Measurements from ENCODE around the gene DLGAP1.
A peak's percentile ranks its signal among the peaks of the same experiment; 100 is the strongest.
"Not testable (repeated sequence)": the region's sequence is repeated elsewhere in the genome, so short reads cannot be mapped to it uniquely, and the experiment has no call there.

The DLGAP1 gene

DNA sequence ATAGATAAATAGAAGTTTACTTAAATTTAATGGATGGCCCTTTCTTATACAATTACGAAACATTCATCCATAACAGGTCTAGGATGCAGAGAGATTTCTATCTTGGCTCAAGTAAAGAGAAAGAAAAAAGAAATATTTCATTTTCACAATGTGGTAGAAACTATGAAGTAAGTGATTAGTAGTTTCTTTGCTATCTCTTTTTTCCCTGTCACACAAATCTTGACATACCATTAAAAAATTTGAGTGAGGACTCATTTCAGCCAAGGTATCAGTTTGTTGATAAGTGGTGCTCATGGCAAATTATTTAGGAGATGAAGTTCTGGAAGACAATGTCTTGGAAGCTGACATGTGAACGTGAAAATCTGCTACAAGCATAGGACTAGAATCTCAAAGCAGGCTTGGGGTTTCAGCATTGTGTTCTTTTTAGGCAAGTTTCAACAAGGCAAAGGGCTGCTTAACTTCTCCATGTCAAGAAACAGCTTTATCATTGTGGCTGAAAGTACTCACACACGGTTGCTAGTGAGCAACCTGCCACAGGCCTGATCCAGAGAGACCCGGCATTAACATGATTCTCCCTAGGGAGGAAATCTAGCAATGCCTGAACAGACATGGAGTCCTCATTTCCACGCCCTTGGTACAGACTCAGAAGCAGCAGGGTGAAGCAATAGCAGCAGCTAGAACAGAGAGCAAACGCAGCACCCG is 414.6 kb downstream of the DLGAP1 start:
- Histone ChIP-seq H3K9me3 (ENCODE audit: control insufficient read depth, insufficient read depth, low read length) (no peaks in the 10 kb centered on the region), H3K27me3 (ENCODE audit: control insufficient read depth, insufficient read depth, low read length) (no peaks in the 10 kb centered on the region), H3K9ac (ENCODE audit: low read depth, low read length) (no peak overlapping the region), H3K27ac (ENCODE audit: low read depth, low read length) (no peak overlapping the region), H3K4me3 (ENCODE audit: low read depth, low read length) (no peak overlapping the region), H3K4me1 (ENCODE audit: control insufficient read depth, insufficient read depth, low read length) (no peaks in the 10 kb centered on the region; the same call in 1 of the 2 replicates), H3K36me3 (ENCODE audit: control insufficient read depth, insufficient read depth, low read length) (no peaks in the 10 kb centered on the region)

DNA sequence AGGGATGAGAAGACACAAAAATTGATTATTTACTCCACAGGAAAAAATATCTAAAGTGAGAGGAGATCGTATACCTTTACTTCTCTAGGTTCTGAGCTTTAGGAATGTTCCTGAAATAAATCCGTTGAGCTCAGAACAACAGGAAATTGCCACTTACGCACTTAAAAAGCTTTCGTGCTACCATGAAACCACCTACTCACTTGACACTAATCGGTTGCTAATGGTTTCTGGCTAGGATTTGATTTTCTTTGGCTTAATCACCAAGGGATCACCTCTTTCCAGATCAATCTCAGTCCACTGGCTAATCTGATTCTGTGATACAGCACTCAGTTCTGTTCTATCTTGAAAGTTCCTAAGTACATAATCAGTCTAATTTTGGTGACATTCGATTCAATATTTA is 419.6 kb downstream of the DLGAP1 start:
- Histone ChIP-seq H3K4me3 (ENCODE audit: low read depth, low read length) (no peak overlapping the region), H3K9me3 (ENCODE audit: control insufficient read depth, insufficient read depth, low read length) (no peaks in the 10 kb centered on the region), H3K27me3 (ENCODE audit: control insufficient read depth, insufficient read depth, low read length) (no peaks in the 10 kb centered on the region), H3K36me3 (ENCODE audit: control insufficient read depth, insufficient read depth, low read length) (no peaks in the 10 kb centered on the region), H3K4me1 (ENCODE audit: control insufficient read depth, insufficient read depth, low read length) (peaks cover 9% of the 10 kb centered on the region; the same call in 1 of the 2 replicates), H3K27ac (ENCODE audit: low read depth, low read length) (no peak overlapping the region), H3K9ac (ENCODE audit: low read depth, low read length) (no peak overlapping the region)

DNA sequence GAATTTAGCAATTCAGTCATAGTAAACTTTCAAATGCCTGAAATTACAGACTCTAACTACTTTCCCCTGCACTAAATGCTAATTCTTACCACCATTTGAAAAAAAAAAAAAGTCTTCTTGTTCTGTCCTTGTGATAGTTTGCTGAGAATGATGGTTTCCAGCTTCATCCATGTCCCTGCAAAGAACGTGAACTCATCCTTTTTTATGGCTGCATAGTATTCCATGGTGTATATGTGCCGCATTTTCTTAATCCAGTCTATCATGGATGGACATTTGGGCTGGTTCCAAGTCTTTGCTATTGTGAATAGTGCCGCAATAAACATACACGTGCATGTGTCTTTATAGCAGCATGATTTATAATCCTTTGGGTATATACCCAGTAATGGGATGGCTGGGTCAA is 420.3 kb downstream of the DLGAP1 start:
- not testable (repeated sequence) for H3K36me3 ChIP-seq (ENCODE audit: control insufficient read depth, insufficient read depth, low read length); H3K4me1 ChIP-seq (ENCODE audit: control insufficient read depth, insufficient read depth, low read length); H3K27me3 ChIP-seq (ENCODE audit: control insufficient read depth, insufficient read depth, low read length); H3K4me3 ChIP-seq (ENCODE audit: low read depth, low read length); H3K27ac ChIP-seq (ENCODE audit: low read depth, low read length); H3K9me3 ChIP-seq (ENCODE audit: control insufficient read depth, insufficient read depth, low read length); H3K9ac ChIP-seq (ENCODE audit: low read depth, low read length)

DNA sequence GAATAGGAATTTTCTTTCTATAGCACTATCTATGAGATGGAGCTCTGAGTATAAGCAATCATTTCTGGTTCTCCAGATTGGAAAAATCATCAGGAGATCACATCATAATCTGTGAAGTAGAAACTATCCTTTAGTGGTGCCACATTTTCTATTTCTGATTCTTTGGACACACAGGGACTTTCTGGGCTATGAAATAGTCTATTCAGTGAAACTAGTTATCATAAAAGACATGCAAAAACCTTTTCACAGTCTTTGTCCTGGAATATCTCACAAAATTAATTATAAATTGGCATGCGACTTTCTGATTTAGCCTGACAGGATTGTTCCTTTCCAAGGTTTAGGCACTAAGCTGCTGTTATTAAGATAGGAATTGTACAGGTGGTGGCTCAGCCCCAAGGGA is 428.6 kb downstream of the DLGAP1 start:
- Histone ChIP-seq H3K27me3 (ENCODE audit: control insufficient read depth, insufficient read depth, low read length) (no peaks in the 10 kb centered on the region), H3K9ac (ENCODE audit: low read depth, low read length) (no peak overlapping the region), H3K4me1 (ENCODE audit: control insufficient read depth, insufficient read depth, low read length) (peaks cover 11% of the 10 kb centered on the region), H3K36me3 (ENCODE audit: control insufficient read depth, insufficient read depth, low read length) (0 out of 2 replicates have a peak, but pooled peaks cover 4% of the 10 kb centered on the region), H3K27ac (ENCODE audit: low read depth, low read length) (no peak overlapping the region), H3K4me3 (ENCODE audit: low read depth, low read length) (no peak overlapping the region), H3K9me3 (ENCODE audit: control insufficient read depth, insufficient read depth, low read length) (no peaks in the 10 kb centered on the region)

DNA sequence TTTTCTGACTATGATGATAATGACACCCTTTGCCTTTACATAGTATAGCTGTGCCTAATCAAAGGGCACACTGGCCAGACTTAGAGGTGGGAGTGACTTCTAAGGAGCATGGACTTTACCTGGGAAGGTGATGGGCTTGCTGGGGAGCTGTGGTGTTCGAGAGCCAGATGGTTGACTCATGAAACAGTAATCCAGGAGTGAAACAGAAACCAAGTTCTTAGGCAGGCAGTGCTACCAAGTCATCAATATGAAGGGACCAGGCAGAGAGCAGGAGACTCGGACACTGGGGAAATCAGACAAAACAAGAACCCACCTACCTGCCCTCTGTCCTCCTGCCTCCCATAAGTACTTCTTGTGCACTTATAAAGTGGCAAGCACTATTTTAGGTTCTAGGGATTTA is 430.4 kb downstream of the DLGAP1 start:
- H3K27me3 ChIP-seq (ENCODE audit: control insufficient read depth, insufficient read depth, low read length) = no peaks in the 10 kb centered on the region

GRCh38 chr18:4022749-4023148 is 432.4 kb downstream of the DLGAP1 start:
- not testable (repeated sequence) for H3K9me3 ChIP-seq (ENCODE audit: control insufficient read depth, insufficient read depth, low read length); H3K36me3 ChIP-seq (ENCODE audit: control insufficient read depth, insufficient read depth, low read length); H3K27me3 ChIP-seq (ENCODE audit: control insufficient read depth, insufficient read depth, low read length); H3K27ac ChIP-seq (ENCODE audit: low read depth, low read length); H3K4me3 ChIP-seq (ENCODE audit: low read depth, low read length); H3K9ac ChIP-seq (ENCODE audit: low read depth, low read length)
- peaks cover 30% of the 10 kb centered on the region for H3K4me1 ChIP-seq (ENCODE audit: control insufficient read depth, insufficient read depth, low read length)

More for the DNA sequence above, 430.4 kb downstream of the DLGAP1 start:
- no peaks in the 10 kb centered on the region for H3K9me3 ChIP-seq (ENCODE audit: control insufficient read depth, insufficient read depth, low read length)
- no peak overlapping the region for H3K4me3 ChIP-seq (ENCODE audit: low read depth, low read length)
- H3K9ac ChIP-seq (ENCODE audit: low read depth, low read length) = no peak overlapping the region
- H3K4me1 ChIP-seq (ENCODE audit: control insufficient read depth, insufficient read depth, low read length) = peaks cover 25% of the 10 kb centered on the region
- H3K36me3 ChIP-seq (ENCODE audit: control insufficient read depth, insufficient read depth, low read length) = 0 out of 2 replicates have a peak, but pooled peaks cover 4% of the 10 kb centered on the region
- H3K27ac ChIP-seq (ENCODE audit: low read depth, low read length) = no peak overlapping the region

DNA sequence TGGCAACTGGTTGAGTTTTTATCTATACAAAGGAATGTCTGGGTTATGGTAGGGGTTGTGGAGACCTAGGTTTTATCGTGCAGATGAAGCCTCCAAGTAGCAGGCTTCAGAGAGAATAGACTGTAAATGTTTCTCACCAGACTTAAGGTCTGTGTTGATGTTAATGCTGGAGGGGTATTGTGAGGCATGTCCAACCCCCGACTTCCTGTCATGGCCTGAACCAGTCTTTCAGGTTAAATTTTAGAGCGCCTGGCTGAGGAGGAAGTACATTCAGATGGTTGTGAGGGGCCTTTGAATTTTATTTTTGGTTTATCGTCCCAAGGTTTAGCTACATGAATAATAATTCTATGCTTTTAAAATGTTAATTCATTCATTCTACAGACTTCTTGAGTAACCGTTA is 435.1 kb downstream of the DLGAP1 start:
- H3K27ac ChIP-seq (ENCODE audit: low read depth, low read length) = peak overlapping the region; percentile 48
- peaks cover 34% of the 10 kb centered on the region for H3K4me1 ChIP-seq (ENCODE audit: control insufficient read depth, insufficient read depth, low read length)
- no peaks in the 10 kb centered on the region for H3K27me3 ChIP-seq (ENCODE audit: control insufficient read depth, insufficient read depth, low read length)
- no peak overlapping the region for H3K4me3 ChIP-seq (ENCODE audit: low read depth, low read length)
- H3K9me3 ChIP-seq (ENCODE audit: control insufficient read depth, insufficient read depth, low read length) = no peaks in the 10 kb centered on the region
- 0 out of 2 replicates have a peak, but pooled peaks cover 4% of the 10 kb centered on the region for H3K36me3 ChIP-seq (ENCODE audit: control insufficient read depth, insufficient read depth, low read length)
- no peak overlapping the region for H3K9ac ChIP-seq (ENCODE audit: low read depth, low read length)

GRCh38 chr18:4017480-4017879 is 437.6 kb downstream of the DLGAP1 start:
- H3K9me3 ChIP-seq (ENCODE audit: control insufficient read depth, insufficient read depth, low read length) = no peaks in the 10 kb centered on the region
- no peak overlapping the region for H3K4me3 ChIP-seq (ENCODE audit: low read depth, low read length)
- no peaks in the 10 kb centered on the region for H3K36me3 ChIP-seq (ENCODE audit: control insufficient read depth, insufficient read depth, low read length)
- peaks cover 34% of the 10 kb centered on the region for H3K4me1 ChIP-seq (ENCODE audit: control insufficient read depth, insufficient read depth, low read length)
- H3K27me3 ChIP-seq (ENCODE audit: control insufficient read depth, insufficient read depth, low read length) = no peaks in the 10 kb centered on the region
- no peak overlapping the region for H3K9ac ChIP-seq (ENCODE audit: low read depth, low read length)
- peak overlapping the region; percentile 22 for H3K27ac ChIP-seq (ENCODE audit: low read depth, low read length)

DNA sequence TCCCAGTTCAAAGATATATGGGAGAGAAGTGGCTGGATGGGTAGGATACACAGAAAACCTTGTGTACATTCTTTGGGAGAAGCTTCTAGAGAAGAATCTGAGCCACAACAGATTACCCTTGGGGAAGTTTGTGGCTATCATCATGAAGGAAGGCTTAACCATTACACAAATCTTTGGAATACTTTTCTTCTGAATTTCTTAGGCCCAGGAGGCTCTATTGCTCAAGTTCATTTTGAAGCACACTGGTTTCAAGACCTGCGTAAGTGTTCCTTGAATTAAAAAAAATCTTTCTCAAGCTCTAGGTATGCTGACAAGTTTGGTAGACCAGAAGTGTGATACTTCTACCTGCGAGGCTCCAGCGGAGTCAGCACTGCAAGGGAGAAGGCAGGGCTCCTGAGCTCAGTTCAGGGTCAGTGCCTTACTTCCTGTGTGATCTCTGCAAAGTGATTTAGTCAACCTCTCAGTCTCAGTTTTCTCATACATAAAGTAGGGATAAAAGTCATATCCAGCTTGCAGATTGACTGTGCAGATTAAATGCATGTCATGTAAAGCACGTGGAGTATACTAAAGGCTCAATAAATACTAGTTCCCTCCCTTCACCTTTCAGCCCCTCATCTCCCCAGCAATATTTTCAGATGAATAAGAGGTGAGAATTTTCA is 438.6 kb downstream of the DLGAP1 start:
- Histone ChIP-seq H3K4me1 (ENCODE audit: control insufficient read depth, insufficient read depth, low read length) (peaks cover 34% of the 10 kb centered on the region), H3K9ac (ENCODE audit: low read depth, low read length) (no peak overlapping the region), H3K36me3 (ENCODE audit: control insufficient read depth, insufficient read depth, low read length) (no peaks in the 10 kb centered on the region), H3K9me3 (ENCODE audit: control insufficient read depth, insufficient read depth, low read length) (no peaks in the 10 kb centered on the region), H3K27ac (ENCODE audit: low read depth, low read length) (no peak overlapping the region), H3K4me3 (ENCODE audit: low read depth, low read length) (no peak overlapping the region), H3K27me3 (ENCODE audit: control insufficient read depth, insufficient read depth, low read length) (no peaks in the 10 kb centered on the region)

GRCh38 chr18:4007846-4008245 is 447.3 kb downstream of the DLGAP1 start:
- Histone ChIP-seq H3K4me3 (ENCODE audit: low read depth, low read length) (no peak overlapping the region), H3K36me3 (ENCODE audit: control insufficient read depth, insufficient read depth, low read length) (no peaks in the 10 kb centered on the region), H3K27me3 (ENCODE audit: control insufficient read depth, insufficient read depth, low read length) (no peaks in the 10 kb centered on the region), H3K4me1 (ENCODE audit: control insufficient read depth, insufficient read depth, low read length) (peaks cover 9% of the 10 kb centered on the region; the same call in 1 of the 2 replicates), H3K27ac (ENCODE audit: low read depth, low read length) (no peak overlapping the region), H3K9me3 (ENCODE audit: control insufficient read depth, insufficient read depth, low read length) (no peaks in the 10 kb centered on the region), H3K9ac (ENCODE audit: low read depth, low read length) (no peak overlapping the region)

DNA sequence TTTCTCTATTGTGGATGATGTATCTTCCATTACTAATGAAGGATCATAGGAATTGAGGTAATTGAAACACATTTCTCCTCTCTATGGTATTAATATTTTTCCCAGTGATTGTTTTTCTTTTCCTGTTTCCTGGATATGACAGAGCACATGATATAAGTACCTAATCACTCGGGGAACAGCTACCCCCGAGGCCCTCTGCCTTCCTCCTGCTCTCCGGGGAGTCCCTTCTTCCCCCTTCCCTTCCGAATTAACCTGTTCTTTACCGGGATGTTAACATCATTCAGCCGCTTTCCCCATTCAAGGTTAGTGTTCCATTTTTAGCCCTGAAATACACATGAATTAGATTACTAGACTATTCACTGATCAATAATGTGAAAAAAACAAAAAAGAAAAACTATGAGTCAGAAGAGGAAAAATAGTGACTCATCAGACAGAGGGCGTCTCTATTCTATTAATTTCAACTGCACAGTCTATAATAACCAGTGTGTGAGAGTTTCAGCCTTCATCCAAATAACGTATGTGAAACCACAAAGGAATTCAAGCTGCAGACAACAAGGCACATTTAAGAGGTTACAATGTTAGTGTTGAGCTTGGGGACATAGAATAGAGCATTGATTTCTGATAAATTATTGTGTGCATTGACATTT is 450.8 kb downstream of the DLGAP1 start:
- Histone ChIP-seq H3K27me3 (ENCODE audit: control insufficient read depth, insufficient read depth, low read length) (no peaks in the 10 kb centered on the region), H3K36me3 (ENCODE audit: control insufficient read depth, insufficient read depth, low read length) (no peaks in the 10 kb centered on the region), H3K4me1 (ENCODE audit: control insufficient read depth, insufficient read depth, low read length) (peaks cover 9% of the 10 kb centered on the region; the same call in 1 of the 2 replicates), H3K9ac (ENCODE audit: low read depth, low read length) (no peak overlapping the region), H3K27ac (ENCODE audit: low read depth, low read length) (no peak overlapping the region), H3K4me3 (ENCODE audit: low read depth, low read length) (no peak overlapping the region), H3K9me3 (ENCODE audit: control insufficient read depth, insufficient read depth, low read length) (no peaks in the 10 kb centered on the region)

All from HUES48 (cell line).